Caco-2 (cell line): ENCODE measurements around the gene KCNIP4. TPM values are rescaled to one million over a fixed set of nuclear protein-coding genes. Genes with fewer than 3 reads are reported as not detected.

Experiments
- BruUV-seq: library from RNA; stranded (reverse); fragments of 400-500 nt; replicated peaks from 2 replicates; lab custom pipeline; 2021; lab: Mats Ljungman, UMichigan
- CTCF ChIA-PET: fragments of 300-600 bp; sonication (Branson Sonifier 250); formaldehyde crosslinking; loops from one replicate; lab custom pipeline; 2022; ENCODE audit warnings: antibody characterized with exemption; lab: Charles Lee
- POLR2A ChIA-PET: fragments of 300-600 bp; sonication (Branson Sonifier 250); formaldehyde crosslinking; loops from one replicate; lab custom pipeline; 2022; ENCODE audit warnings: antibody characterized with exemption; lab: Charles Lee
- DNase-seq, 2 experiments: peaks; one replicate each; pipeline versions ENCODE4 v3.0.0 to v3.0.0-alpha.2; 2020 to 2022
- H3K27me3 ChIP-seq: replicated peaks from 2 replicates; pipeline ENCODE4 v1.6.0; 2011; ENCODE audit warnings: low read length; ENCODE audit not compliant: control insufficient read depth, insufficient read depth
- H3K36me3 ChIP-seq: 2 replicates; pipeline ENCODE4 v1.5.1; 2011; ENCODE audit warnings: low read length; ENCODE audit not compliant: control insufficient read depth, insufficient read depth
- H3K4me1 ChIP-seq: fragments of 250-450 bp; sonication (Bioruptor Pico); 2 replicates; pipeline ENCODE4 v1.5.1; 2020; ENCODE audit warnings: mild to moderate bottlenecking
- H3K4me3 ChIP-seq: 2 replicates; pipeline ENCODE4 v1.5.1; 2011; ENCODE audit warnings: low read depth, mild to moderate bottlenecking, control low read depth, low read length
- H3K9me3 ChIP-seq: fragments of 250-450 bp; sonication (Bioruptor Pico); 2 replicates; pipeline ENCODE4 v1.5.1; 2020; ENCODE audit warnings: mild to moderate bottlenecking, moderate library complexity
- H3K27ac Mint-ChIP-seq: one replicate; pipeline ENCODE4 v1.8.0; 2022; ENCODE audit warnings: mixed read lengths; ENCODE audit not compliant: unreplicated experiment
- H3K27me3 Mint-ChIP-seq: one replicate; pipeline ENCODE4 v1.8.0; 2022; ENCODE audit warnings: mixed read lengths; ENCODE audit not compliant: insufficient read depth, unreplicated experiment
- H3K36me3 Mint-ChIP-seq: one replicate; pipeline ENCODE4 v1.8.0; 2022; ENCODE audit warnings: mild to moderate bottlenecking, mixed read lengths; ENCODE audit not compliant: insufficient read depth, unreplicated experiment
- H3K4me1 Mint-ChIP-seq: one replicate; pipeline ENCODE4 v1.8.0; 2022; ENCODE audit warnings: low read depth, mixed read lengths; ENCODE audit not compliant: unreplicated experiment
- H3K4me3 Mint-ChIP-seq: one replicate; pipeline ENCODE4 v1.8.0; 2022; ENCODE audit warnings: mild to moderate bottlenecking, moderate library complexity, mixed read lengths; ENCODE audit not compliant: unreplicated experiment
- H3K9me3 Mint-ChIP-seq: one replicate; pipeline ENCODE4 v1.8.0; 2022; ENCODE audit warnings: mixed read lengths; ENCODE audit not compliant: unreplicated experiment
- CTCF ChIP-seq, 2 experiments: fragments of 200-600 bp in 1 of 2; IDR thresholded peaks; 1 replicate in 1 of 2; 2 replicates in 1 of 2; pipeline versions ENCODE4 v1.5.1 to v1.8.0; 2011 to 2022; ENCODE audit warnings: antibody characterized with exemption in 1 of 2, control low read depth in 1 of 2, inconsistent platforms in 1 of 2, low read depth in 1 of 2, low read length in 1 of 2, mild to moderate bottlenecking in 1 of 2, moderate library complexity in 1 of 2; ENCODE audit not compliant: insufficient read depth in 1 of 2, severe bottlenecking in 1 of 2, unreplicated experiment in 1 of 2
- intact Hi-C: fragments of 100-400 bp; cut with micrococcal nuclease; formaldehyde crosslinking; loops from one replicate; pipeline ENCODE4 v1.10.0; 2022; ENCODE audit not compliant: unreplicated experiment
- total RNA-seq: library from RNA; stranded (reverse); gene quantifications from 2 replicates; pipeline ENCODE4 v1.2.3, GENCODE V29; 2022

KCNIP4 gene
- total RNA-seq, 1 experiment from 2014 or later = not detected

- BruUV-seq = no TSS peak
- H3K36me3 Mint-ChIP-seq = no peaks in the 10 kb centered on the region
- no peaks in the 10 kb centered on the region; the same call in 1 of the 2 replicates for H3K4me1 ChIP-seq
- H3K36me3 ChIP-seq = no peaks in the 10 kb centered on the region
- H3K4me1 Mint-ChIP-seq = peaks cover 13% of the 10 kb centered on the region
- ChIA-PET POLR2A (no interaction called here), CTCF (no interaction called here)
- H3K9me3 ChIP-seq = no peaks in the 10 kb centered on the region
- H3K4me3 Mint-ChIP-seq = no peak overlapping the region
- H3K4me3 ChIP-seq = no peak overlapping the region
- DNase-seq = no peak
- H3K27me3 ChIP-seq = no peaks in the 10 kb centered on the region
- peaks cover 7% of the 10 kb centered on the region for H3K27me3 Mint-ChIP-seq
- intact Hi-C loops = no loop called here
- H3K27ac Mint-ChIP-seq = no peak overlapping the region
- no peaks in the 10 kb centered on the region for H3K9me3 Mint-ChIP-seq
- TF ChIP-seq CTCF (IDR thresholded peaks at IDR 0.05; ENCODE audit: insufficient read depth in 1 of 2, low read depth in 1 of 2, low read length in 1 of 2, severe bottlenecking in 1 of 2, unreplicated experiment in 1 of 2) = no peak
Measured at GRCh38 chr4:20878806-20879205, 1069.8 kb downstream of the KCNIP4 start.

GRCh38 chr4:20870436-20870835, 1078.1 kb downstream of the KCNIP4 start:
- intact Hi-C loops = no loop called here
- DNase-seq = no peak
- H3K27me3 ChIP-seq = no peaks in the 10 kb centered on the region
- no peak overlapping the region for H3K4me3 Mint-ChIP-seq
- H3K36me3 Mint-ChIP-seq = no peaks in the 10 kb centered on the region
- H3K4me1 Mint-ChIP-seq = no peaks in the 10 kb centered on the region
- no peak overlapping the region for H3K27ac Mint-ChIP-seq
- no peaks in the 10 kb centered on the region for H3K9me3 Mint-ChIP-seq
- H3K4me3 ChIP-seq = no peak overlapping the region
- POLR2A ChIA-PET = no interaction called here
- no peak for TF ChIP-seq CTCF (IDR thresholded peaks at IDR 0.05; ENCODE audit: insufficient read depth in 1 of 2, low read depth in 1 of 2, low read length in 1 of 2, severe bottlenecking in 1 of 2, unreplicated experiment in 1 of 2)
- H3K27me3 Mint-ChIP-seq = peaks cover 6% of the 10 kb centered on the region
- BruUV-seq = no TSS peak
- CTCF ChIA-PET = no interaction called here
- H3K4me1 ChIP-seq = no peaks in the 10 kb centered on the region
- H3K9me3 ChIP-seq = no peaks in the 10 kb centered on the region
- H3K36me3 ChIP-seq = no peaks in the 10 kb centered on the region

GRCh38 chr4:20868108-20868507, 1080.5 kb downstream of the KCNIP4 start:
- no peak overlapping the region for H3K4me3 ChIP-seq
- intact Hi-C loops = no loop called here
- H3K36me3 ChIP-seq = no peaks in the 10 kb centered on the region
- H3K27ac Mint-ChIP-seq = no peak overlapping the region
- H3K36me3 Mint-ChIP-seq = no peaks in the 10 kb centered on the region
- POLR2A ChIA-PET = no interaction called here
- no peak for TF ChIP-seq CTCF (IDR thresholded peaks at IDR 0.05; ENCODE audit: insufficient read depth in 1 of 2, low read depth in 1 of 2, low read length in 1 of 2, severe bottlenecking in 1 of 2, unreplicated experiment in 1 of 2)
- no TSS peak for BruUV-seq
- CTCF ChIA-PET = no interaction called here
- no peaks in the 10 kb centered on the region for H3K4me1 ChIP-seq
- DNase-seq = no peak
- H3K9me3 Mint-ChIP-seq = no peaks in the 10 kb centered on the region
- no peaks in the 10 kb centered on the region for H3K27me3 ChIP-seq
- no peak overlapping the region for H3K4me3 Mint-ChIP-seq
- no peaks in the 10 kb centered on the region for H3K4me1 Mint-ChIP-seq
- H3K27me3 Mint-ChIP-seq = peaks cover 2% of the 10 kb centered on the region
- H3K9me3 ChIP-seq = no peaks in the 10 kb centered on the region
